A549 treated with CpdA at 1 μM for 4 hours (cell line): ENCODE results near the gene TRAP1. TPM values are rescaled to one million over a fixed set of nuclear protein-coding genes. Genes with fewer than 3 reads are reported as not detected.

ENCODE experiments used
- total RNA-seq: library from RNA; stranded (reverse); fragments of 200-300 nt; extraction: Qiagen RNA extraction; gene quantifications from 5 replicates; pipeline ENCODE4 v1.2.3, GENCODE V29; 2022; ENCODE audit warnings: low read depth

The TRAP1 gene
- total RNA-seq: 112 to 140 TPM (median 133 TPM) in 5 replicates

GRCh38 chr16:3717235-3718018, at the start of gene TRAP1:
TSS of gene TRAP1 (minus strand) at chr16:3717524. CDS start at chr16:3717508, 16 bp downstream.

GRCh38 chr16:3654249-3654991, 62.9 kb downstream of the TRAP1 start, which contains the start of gene DNASE1:
TSS of gene DNASE1 (plus strand) at chr16:3654691. CDS start at chr16:3655374, 683 bp downstream.

GRCh38 chr16:3611146-3611975, 106.0 kb downstream of the TRAP1 start, which contains the start of gene SLX4:
TSS of gene SLX4 (minus strand) at chr16:3611606. CDS start at chr16:3608964, 2,642 bp downstream.

Other genes with a start within 250 kb of the TRAP1 start
- not detected in 5 replicates for gene C16orf90, start 222.0 kb downstream of the TRAP1 start, total RNA-seq
- gene CLUAP1, start 216.5 kb downstream of the TRAP1 start, total RNA-seq: 17.2 to 22.9 TPM (median 19.4 TPM) in 5 replicates
- gene NLRC3, start 140.1 kb downstream of the TRAP1 start, total RNA-seq: 0.01 to 0.05 TPM in 2 of 5 replicates, not detected in the others
- 4.2 to 6.0 TPM (median 5.2 TPM) in 5 replicates for gene SLX4, start 105.9 kb downstream of the TRAP1 start, total RNA-seq
- gene DNASE1, start 62.8 kb downstream of the TRAP1 start, total RNA-seq: 1.9 to 5.2 TPM (median 4.2 TPM) in 5 replicates
- gene CREBBP, start 163.2 kb upstream of the TRAP1 start, total RNA-seq: 17.4 to 20.7 TPM (median 18.4 TPM) in 5 replicates